ENCODE data around the gene SARM1.

SARM1 gene

GRCh38 chr17:28369684-28370034 lies 1.8 kb upstream of the SARM1 start:
- DNase-seq = no peak

GRCh38 chr17:28370035-28370743 lies 1.3 kb upstream of the SARM1 start, which contains the start of gene VTN:
Gene VTN, minus strand, starts transcription at chr17:28370307. Its CDS starts 104 bp downstream, at chr17:28370203.
- DNase-seq = no peak

GRCh38 chr17:28370744-28371103 lies 770 bp upstream of the SARM1 start:
- no peak for DNase-seq

- peak; percentile 34 for DNase-seq
These were observed 880 bp downstream of the SARM1 start for GRCh38 chr17:28372203-28372944.

- DNase-seq = no peak
These were observed 1.4 kb downstream of the SARM1 start for GRCh38 chr17:28372945-28373274.

GRCh38 chr17:28379814-28380801 lies 8.6 kb downstream of the SARM1 start:
- peak; percentile 35 for DNase-seq

GRCh38 chr17:28381141-28381825 lies 9.8 kb downstream of the SARM1 start:
- DNase-seq = no peak

- no peak for DNase-seq
These were observed 13.0 kb downstream of the SARM1 start for GRCh38 chr17:28384281-28385036.

GRCh38 chr17:28385037-28385400 lies 13.5 kb downstream of the SARM1 start:
- DNase-seq = no peak

GRCh38 chr17:28385406-28385805 lies 13.9 kb downstream of the SARM1 start:
- no peak for DNase-seq

- DNase-seq = no peak
These were observed 14.9 kb downstream of the SARM1 start for GRCh38 chr17:28386391-28386790.

GRCh38 chr17:28388106-28388505 lies 16.6 kb downstream of the SARM1 start:
- DNase-seq = no peak

GRCh38 chr17:28390141-28390540 lies 18.6 kb downstream of the SARM1 start:
- no peak for DNase-seq

- no peak for DNase-seq
These were observed 19.1 kb downstream of the SARM1 start for GRCh38 chr17:28390563-28390962.

GRCh38 chr17:28390984-28391383 lies 19.5 kb downstream of the SARM1 start:
- DNase-seq = no peak

- no peak for DNase-seq
These were observed 19.9 kb downstream of the SARM1 start for GRCh38 chr17:28391401-28391800.

GRCh38 chr17:28392491-28392890 lies 21.0 kb downstream of the SARM1 start:
- DNase-seq = no peak

GRCh38 chr17:28394337-28395116 lies 23.0 kb downstream of the SARM1 start:
- peak; percentile 50 for DNase-seq

GRCh38 chr17:28395426-28395825 lies 23.9 kb downstream of the SARM1 start:
- DNase-seq = no peak

- DNase-seq = no peak
These were observed 24.5 kb downstream of the SARM1 start for GRCh38 chr17:28395968-28396367.

GRCh38 chr17:28396635-28397239 lies 25.2 kb downstream of the SARM1 start:
- DNase-seq = no peak

Data from fibroblast of skin of right biceps (primary cell).